ENCODE measurements around the gene NBEA. TPM values are rescaled to one million over a fixed set of nuclear protein-coding genes. Genes with fewer than 3 reads are reported as not detected.
"Not testable (repeated sequence)": the region's sequence is repeated elsewhere in the genome, so short reads cannot be mapped to it uniquely, and the experiment has no call there.

Gene NBEA
- total RNA-seq, 1 donor from 2014 or later: 3.9 TPM

DNA sequence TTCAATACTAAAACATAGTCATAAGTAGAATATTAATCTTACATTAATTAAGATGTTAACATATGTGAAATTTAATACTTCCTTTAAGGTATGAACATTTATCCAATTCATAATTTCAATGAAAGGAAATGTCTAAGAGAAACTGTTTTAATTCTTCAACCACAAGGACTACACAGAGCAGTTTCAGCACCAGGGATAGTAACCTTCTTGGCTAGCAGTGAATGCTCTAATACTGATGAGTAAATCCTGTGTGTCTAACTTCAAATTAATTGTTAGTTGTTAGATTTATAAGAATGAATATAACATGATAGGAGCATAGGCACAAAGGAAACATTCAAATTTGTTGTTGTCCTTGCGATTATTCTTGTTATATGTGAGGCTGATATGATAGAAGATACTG is 15.6 kb upstream of the NBEA start:
- Mint-ChIP-seq H3K4me3 (no peak overlapping the region), H3K27ac (no peak overlapping the region), H3K9me3 (no peaks in the 10 kb centered on the region), H3K27me3 (peaks cover 14% of the 10 kb centered on the region), H3K36me3 (ENCODE audit: low read depth) (no peaks in the 10 kb centered on the region), H3K4me1 (no peaks in the 10 kb centered on the region)
- ATAC-seq (ENCODE audit: low read depth) (no peak), DNase-seq (no peak)
- CTCF ChIA-PET: no interaction called here
- TF ChIP-seq, protein P1, sequence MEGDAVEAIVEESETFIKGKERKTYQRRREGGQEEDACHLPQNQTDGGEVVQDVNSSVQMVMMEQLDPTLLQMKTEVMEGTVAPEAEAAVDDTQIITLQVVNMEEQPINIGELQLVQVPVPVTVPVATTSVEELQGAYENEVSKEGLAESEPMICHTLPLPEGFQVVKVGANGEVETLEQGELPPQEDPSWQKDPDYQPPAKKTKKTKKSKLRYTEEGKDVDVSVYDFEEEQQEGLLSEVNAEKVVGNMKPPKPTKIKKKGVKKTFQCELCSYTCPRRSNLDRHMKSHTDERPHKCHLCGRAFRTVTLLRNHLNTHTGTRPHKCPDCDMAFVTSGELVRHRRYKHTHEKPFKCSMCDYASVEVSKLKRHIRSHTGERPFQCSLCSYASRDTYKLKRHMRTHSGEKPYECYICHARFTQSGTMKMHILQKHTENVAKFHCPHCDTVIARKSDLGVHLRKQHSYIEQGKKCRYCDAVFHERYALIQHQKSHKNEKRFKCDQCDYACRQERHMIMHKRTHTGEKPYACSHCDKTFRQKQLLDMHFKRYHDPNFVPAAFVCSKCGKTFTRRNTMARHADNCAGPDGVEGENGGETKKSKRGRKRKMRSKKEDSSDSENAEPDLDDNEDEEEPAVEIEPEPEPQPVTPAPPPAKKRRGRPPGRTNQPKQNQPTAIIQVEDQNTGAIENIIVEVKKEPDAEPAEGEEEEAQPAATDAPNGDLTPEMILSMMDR (IDR thresholded peaks at IDR 0.05): no peak
- intact Hi-C loops (cut with micrococcal nuclease): no loop called here
- POLR2A ChIA-PET: no interaction called here

DNA sequence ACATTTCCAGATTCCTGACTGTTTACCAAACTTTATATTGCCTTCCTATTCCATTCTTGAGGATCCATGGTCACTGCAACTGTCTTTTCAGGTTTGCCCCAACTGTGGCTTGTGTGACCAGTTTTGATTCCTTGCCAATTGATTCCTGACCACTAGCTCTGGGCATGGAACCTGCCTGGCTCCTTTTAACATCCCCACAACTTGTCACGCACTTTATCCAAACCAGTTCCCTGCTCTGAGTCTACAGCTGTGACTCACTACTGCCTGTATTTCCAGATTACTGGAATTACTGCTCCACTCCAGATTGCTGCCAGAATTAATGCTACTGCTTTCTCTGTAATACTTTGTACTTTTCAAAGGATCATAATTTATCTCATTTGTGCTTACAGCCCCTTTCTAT is 13.4 kb upstream of the NBEA start:
- CTCF ChIA-PET; DNase-seq; ATAC-seq (ENCODE audit: low read depth); H3K27ac Mint-ChIP-seq; H3K9me3 Mint-ChIP-seq; H3K4me1 Mint-ChIP-seq; POLR2A ChIA-PET; intact Hi-C loops (cut with micrococcal nuclease); H3K4me3 Mint-ChIP-seq; H3K36me3 Mint-ChIP-seq (ENCODE audit: low read depth): not testable (repeated sequence)
- peaks cover 19% of the 10 kb centered on the region for H3K27me3 Mint-ChIP-seq

DNA sequence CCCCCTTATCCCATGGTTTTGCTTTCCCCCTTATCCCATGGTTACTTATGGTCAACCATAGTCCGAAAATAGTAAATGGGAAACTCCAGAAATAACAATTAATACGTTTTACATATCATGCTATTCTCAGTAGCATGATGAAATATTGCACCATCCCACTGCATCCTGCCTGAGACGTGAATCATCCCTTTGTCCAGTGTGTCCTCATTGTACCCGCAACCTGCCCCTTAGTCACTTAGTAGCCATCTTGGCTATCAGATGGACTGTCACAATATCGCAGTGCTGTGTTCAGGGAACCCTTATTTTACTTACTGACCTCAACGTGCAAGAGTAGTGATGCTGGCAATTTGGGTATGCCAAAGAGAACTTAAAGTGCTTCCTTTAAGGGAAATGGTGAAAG is 10.5 kb upstream of the NBEA start:
- Mint-ChIP-seq H3K27me3 (peaks cover 24% of the 10 kb centered on the region), H3K9me3 (no peaks in the 10 kb centered on the region), H3K4me3 (no peak overlapping the region), H3K4me1 (no peaks in the 10 kb centered on the region), H3K36me3 (ENCODE audit: low read depth) (no peaks in the 10 kb centered on the region), H3K27ac (no peak overlapping the region)
- TF ChIP-seq, protein P1 (IDR thresholded peaks at IDR 0.05): no peak
- intact Hi-C loops (cut with micrococcal nuclease): no loop called here
- POLR2A ChIA-PET: no interaction called here
- CTCF ChIA-PET: no interaction called here
- ATAC-seq (ENCODE audit: low read depth) (no peak), DNase-seq (no peak)

DNA sequence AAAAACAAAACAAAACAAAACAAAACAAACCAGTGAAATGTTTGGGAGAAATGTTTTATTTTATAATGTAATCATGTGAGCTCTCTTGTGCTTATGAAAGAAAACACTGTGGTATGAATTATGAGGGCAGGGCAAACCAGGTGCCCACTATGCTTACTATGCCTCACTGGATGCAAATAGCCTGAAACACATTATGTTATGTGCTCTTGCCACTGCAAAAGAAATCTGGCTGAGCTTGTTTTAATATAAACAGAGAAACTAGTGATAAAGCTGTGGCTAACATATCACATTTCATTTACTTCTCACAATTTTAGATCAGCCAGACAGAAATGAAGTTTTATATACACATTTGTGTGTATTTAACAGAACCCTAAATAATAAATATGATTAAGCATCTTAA is 8.7 kb upstream of the NBEA start:
- H3K36me3 Mint-ChIP-seq (ENCODE audit: low read depth): no peaks in the 10 kb centered on the region
- DNase-seq (no peak), ATAC-seq (ENCODE audit: low read depth) (no peak)
- H3K27me3 Mint-ChIP-seq: peaks cover 24% of the 10 kb centered on the region
- no peak overlapping the region for H3K27ac Mint-ChIP-seq
- H3K4me1 Mint-ChIP-seq: no peaks in the 10 kb centered on the region
- no peaks in the 10 kb centered on the region for H3K9me3 Mint-ChIP-seq
- POLR2A ChIA-PET: no interaction called here
- no peak overlapping the region for H3K4me3 Mint-ChIP-seq
- CTCF ChIA-PET: no interaction called here
- intact Hi-C loops (cut with micrococcal nuclease): no loop called here
- TF ChIP-seq, protein P1 (IDR thresholded peaks at IDR 0.05): no peak

DNA sequence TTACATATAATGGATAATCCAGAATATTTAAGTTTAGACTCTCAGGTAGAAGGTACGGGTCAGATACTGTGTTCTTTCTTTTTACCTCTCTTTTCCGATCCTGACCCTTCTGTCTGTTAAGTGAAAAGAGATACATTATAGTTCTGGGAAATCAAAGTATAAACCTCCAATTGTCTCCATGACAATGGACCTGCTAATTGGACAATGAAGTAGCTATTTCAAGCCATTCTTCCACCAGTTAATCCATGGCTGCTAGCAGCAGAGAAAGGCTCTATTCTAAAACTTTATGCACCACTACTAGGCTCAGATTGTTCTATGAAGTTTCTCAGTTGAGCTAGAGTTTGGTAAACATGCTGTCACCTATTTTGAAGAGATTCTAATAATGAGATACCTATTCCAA is 8.3 kb upstream of the NBEA start:
- TF ChIP-seq, protein P1 (IDR thresholded peaks at IDR 0.05): no peak
- peaks cover 23% of the 10 kb centered on the region for H3K27me3 Mint-ChIP-seq
- DNase-seq: no peak
- no peak overlapping the region for H3K4me3 Mint-ChIP-seq
- intact Hi-C loops (cut with micrococcal nuclease): no loop called here
- ChIA-PET POLR2A (no interaction called here), CTCF (no interaction called here)
- no peaks in the 10 kb centered on the region for H3K36me3 Mint-ChIP-seq (ENCODE audit: low read depth)
- H3K9me3 Mint-ChIP-seq: no peaks in the 10 kb centered on the region
- H3K27ac Mint-ChIP-seq: no peak overlapping the region
- no peaks in the 10 kb centered on the region for H3K4me1 Mint-ChIP-seq
- no peak for ATAC-seq (ENCODE audit: low read depth)

DNA sequence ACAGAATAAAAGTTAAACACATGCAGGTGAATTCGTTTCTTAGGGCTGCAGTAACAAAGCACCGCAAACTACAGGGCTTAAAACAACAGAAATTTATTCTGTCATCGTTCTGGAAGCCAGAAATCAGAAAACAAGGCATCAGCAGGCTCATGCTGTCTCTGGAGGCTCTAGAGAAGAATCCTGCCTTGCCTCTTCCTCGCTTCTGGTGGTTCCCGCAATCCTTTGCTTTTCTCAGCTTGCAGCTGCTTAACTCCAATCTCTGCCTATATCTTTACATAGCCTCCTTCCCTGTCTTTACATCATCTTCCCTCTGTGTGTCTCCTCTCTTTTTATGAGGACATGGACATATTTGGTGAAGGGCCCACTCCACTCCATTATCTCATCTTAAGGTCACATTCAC is 6.2 kb upstream of the NBEA start:
- intact Hi-C loops (cut with micrococcal nuclease): no loop called here
- Mint-ChIP-seq H3K4me1 (no peaks in the 10 kb centered on the region), H3K36me3 (ENCODE audit: low read depth) (no peaks in the 10 kb centered on the region), H3K27ac (no peak overlapping the region), H3K9me3 (no peaks in the 10 kb centered on the region), H3K27me3 (peaks cover 24% of the 10 kb centered on the region), H3K4me3 (no peak overlapping the region)
- no peak for ATAC-seq (ENCODE audit: low read depth)
- TF ChIP-seq, protein P1 (IDR thresholded peaks at IDR 0.05): no peak
- no peak for DNase-seq
- ChIA-PET CTCF (no interaction called here), POLR2A (no interaction called here)

All from activated B cell treated with CpG ODN at 0.5 μM for 24 hours (primary cell).